Neural progenitor cell (in vitro differentiated cells): ENCODE measurements around the gene BCAR1. TPM values are rescaled to one million over a fixed set of nuclear protein-coding genes. Genes with fewer than 3 reads are reported as not detected.

Experiments used
- DNase-seq: peaks from one replicate; pipeline ENCODE4 v3.0.0-alpha.2; 2016; ENCODE audit warnings: low spot score
- H2AFZ ChIP-seq: fragments of 200-600 bp; sonication (generic); replicated peaks from 2 replicates; pipeline ENCODE4 v1.6.1; 2016; ENCODE audit warnings: antibody characterized with exemption
- H3F3A ChIP-seq: fragments of 200-600 bp; sonication (generic); 2 replicates; pipeline ENCODE4 v1.6.1; 2016; ENCODE audit warnings: antibody characterized with exemption, low read depth
- H3K27ac ChIP-seq: fragments of 200-600 bp; sonication (generic); 2 replicates; pipeline ENCODE4 v1.5.1; 2016; ENCODE audit warnings: mild to moderate bottlenecking
- H3K27me3 ChIP-seq: fragments of 200-600 bp; sonication (generic); 2 replicates; pipeline ENCODE4 v1.6.1; 2016; ENCODE audit warnings: mild to moderate bottlenecking, moderate library complexity
- H3K36me3 ChIP-seq: fragments of 200-600 bp; sonication (generic); 2 replicates; pipeline ENCODE4 v1.5.1; 2016
- H3K4me1 ChIP-seq: fragments of 200-600 bp; sonication (generic); 2 replicates; pipeline ENCODE4 v1.6.1; 2016; ENCODE audit warnings: mixed run types
- H3K4me2 ChIP-seq: fragments of 200-600 bp; sonication (generic); 2 replicates; pipeline ENCODE4 v1.6.1; 2016
- H3K4me3 ChIP-seq: fragments of 200-600 bp; sonication (generic); 2 replicates; pipeline ENCODE4 v1.5.1; 2016
- H3K79me2 ChIP-seq: fragments of 200-600 bp; sonication (generic); 2 replicates; pipeline ENCODE4 v1.6.1; 2016; ENCODE audit warnings: low read depth
- H3K9ac ChIP-seq: fragments of 200-600 bp; sonication (generic); 2 replicates; pipeline ENCODE4 v1.6.1; 2016
- H3K9me3 ChIP-seq: fragments of 200-600 bp; sonication (generic); 2 replicates; pipeline ENCODE4 v1.5.1; 2016; ENCODE audit warnings: low read depth
- H4K20me1 ChIP-seq: fragments of 200-600 bp; sonication (generic); 2 replicates; pipeline ENCODE4 v1.6.1; 2016; ENCODE audit warnings: low read depth
- H3K27ac Mint-ChIP-seq: 3 replicates; pipeline ENCODE4 v1.8.0; 2021; ENCODE audit warnings: mixed read lengths
- H3K27me3 Mint-ChIP-seq: 2 replicates; pipeline ENCODE4 v1.8.0; 2022; ENCODE audit warnings: low read depth, mild to moderate bottlenecking, inconsistent platforms, moderate library complexity, mixed read lengths; ENCODE audit not compliant: insufficient read depth
- H3K36me3 Mint-ChIP-seq: 3 replicates; pipeline ENCODE4 v1.8.0; 2021; ENCODE audit warnings: mixed read lengths
- H3K4me1 Mint-ChIP-seq: 3 replicates; pipeline ENCODE4 v1.8.0; 2021; ENCODE audit warnings: mixed read lengths
- H3K4me3 Mint-ChIP-seq: 3 replicates; pipeline ENCODE4 v1.8.0; 2021; ENCODE audit warnings: mild to moderate bottlenecking, moderate library complexity, mixed read lengths
- H3K9me3 Mint-ChIP-seq: 3 replicates; pipeline ENCODE4 v1.8.0; 2020; ENCODE audit warnings: mixed read lengths
- CTCF ChIP-seq: fragments of 200-600 bp; sonication (generic); IDR thresholded peaks from 2 replicates; pipeline ENCODE4 v1.5.1; 2017; ENCODE audit warnings: antibody characterized with exemption, mild to moderate bottlenecking
- EZH2 ChIP-seq: fragments of 200-600 bp; sonication (generic); IDR thresholded peaks from 2 replicates; pipeline ENCODE4 v1.6.1; 2017; ENCODE audit warnings: antibody characterized with exemption, mild to moderate bottlenecking, moderate library complexity
- EZH2phosphoT487 ChIP-seq: fragments of 200-600 bp; sonication (generic); IDR thresholded peaks from 2 replicates; pipeline ENCODE4 v1.6.1; 2017; ENCODE audit warnings: antibody characterized with exemption
- total RNA-seq: library from RNA; depleted of rRNA; stranded (reverse); fragments of >200 nt; gene quantifications from 2 replicates; pipeline ENCODE4 v1.2.3, GENCODE V29; 2015; ENCODE audit warnings: low replicate concordance

Gene BCAR1
- total RNA-seq, 1 donor from 2014 or later, result 10.9 TPM

- Histone ChIP-seq H4K20me1 (peaks cover 12% of the 10 kb centered on the region), H2AFZ (no peak overlapping the region), H3F3A (peaks cover 8% of the 10 kb centered on the region), H3K4me3 (no peak overlapping the region), H3K9me3 (no peaks in the 10 kb centered on the region), H3K79me2 (no peaks in the 10 kb centered on the region), H3K36me3 (no peaks in the 10 kb centered on the region), H3K4me2 (no peak overlapping the region), H3K27ac (no peak overlapping the region), H3K4me1 (no peaks in the 10 kb centered on the region), H3K9ac (no peak overlapping the region), H3K27me3 (no peaks in the 10 kb centered on the region)
- Mint-ChIP-seq H3K9me3 (no peaks in the 10 kb centered on the region), H3K36me3 (peaks cover 15% of the 10 kb centered on the region), H3K27me3 (peaks cover 1% of the 10 kb centered on the region), H3K4me1 (peaks cover 5% of the 10 kb centered on the region), H3K4me3 (no peak overlapping the region), H3K27ac (peak overlapping the region; percentile 12)
- DNase-seq, result no peak
- TF ChIP-seq EZH2 (no peak), CTCF (no peak), EZH2phosphoT487 (no peak)
These were observed 20.8 kb downstream of the BCAR1 start for GRCh38 chr16:75230471-75231110.

GRCh38 chr16:75229172-75230031 is 22.0 kb downstream of the BCAR1 start:
- DNase-seq, result no peak
- H3K4me1 ChIP-seq, result no peaks in the 10 kb centered on the region
- no peak overlapping the region for H3K27ac Mint-ChIP-seq
- no peaks in the 10 kb centered on the region for H3K36me3 ChIP-seq
- H3K27me3 Mint-ChIP-seq, result peaks cover 3% of the 10 kb centered on the region
- peaks cover 4% of the 10 kb centered on the region for H3F3A ChIP-seq
- no peak overlapping the region for H2AFZ ChIP-seq
- peaks cover 9% of the 10 kb centered on the region for H4K20me1 ChIP-seq
- no peak overlapping the region for H3K4me2 ChIP-seq
- H3K27ac ChIP-seq, result no peak overlapping the region
- no peak overlapping the region for H3K4me3 ChIP-seq
- peaks cover 3% of the 10 kb centered on the region for H3K4me1 Mint-ChIP-seq
- H3K9ac ChIP-seq, result no peak overlapping the region
- peaks cover 14% of the 10 kb centered on the region for H3K36me3 Mint-ChIP-seq
- no peak overlapping the region for H3K4me3 Mint-ChIP-seq
- no peaks in the 10 kb centered on the region for H3K9me3 Mint-ChIP-seq
- H3K27me3 ChIP-seq, result no peaks in the 10 kb centered on the region
- no peak for TF ChIP-seq EZH2
- TF ChIP-seq EZH2phosphoT487, result no peak
- TF ChIP-seq CTCF, result no peak
- H3K9me3 ChIP-seq, result no peaks in the 10 kb centered on the region
- no peaks in the 10 kb centered on the region for H3K79me2 ChIP-seq

- no peak for DNase-seq
- Mint-ChIP-seq H3K36me3 (peaks cover 12% of the 10 kb centered on the region), H3K4me1 (peaks cover 3% of the 10 kb centered on the region), H3K4me3 (no peak overlapping the region), H3K27me3 (peaks cover 3% of the 10 kb centered on the region), H3K9me3 (no peaks in the 10 kb centered on the region), H3K27ac (no peak overlapping the region)
- no peaks in the 10 kb centered on the region for H3K9me3 ChIP-seq
- no peaks in the 10 kb centered on the region for H3K79me2 ChIP-seq
- no peak overlapping the region for H3K27ac ChIP-seq
- TF ChIP-seq EZH2phosphoT487, result no peak
- TF ChIP-seq CTCF, result no peak
- TF ChIP-seq EZH2, result no peak
- H3K36me3 ChIP-seq, result no peaks in the 10 kb centered on the region
- H2AFZ ChIP-seq, result no peak overlapping the region
- no peak overlapping the region for H3K4me3 ChIP-seq
- H3K4me1 ChIP-seq, result no peaks in the 10 kb centered on the region
- no peaks in the 10 kb centered on the region for H3F3A ChIP-seq
- no peaks in the 10 kb centered on the region for H3K27me3 ChIP-seq
- H4K20me1 ChIP-seq, result peaks cover under 1% of the 10 kb centered on the region
- H3K4me2 ChIP-seq, result no peak overlapping the region
- no peak overlapping the region for H3K9ac ChIP-seq
These were observed 23.1 kb downstream of the BCAR1 start for GRCh38 chr16:75228143-75228976.
